ENCODE results near the gene TTF1.

TTF1 gene

GRCh38 chr9:132372177-132373095, 34.2 kb downstream of the TTF1 start:
- TF ChIP-seq PAX5 (IDR thresholded peaks at IDR 0.05; ENCODE audit: insufficient read depth, low read length, severe bottlenecking) (no peak), TAF1 (IDR thresholded peaks at IDR 0.05; ENCODE audit: low read depth, low read length) (no peak), POLR2A (IDR thresholded peaks at IDR 0.05; ENCODE audit: low read depth, low read length) (no peak), SPI1 (IDR thresholded peaks at IDR 0.05; ENCODE audit: low read depth, low read length) (no peak), POLR2AphosphoS5 (IDR thresholded peaks at IDR 0.05; ENCODE audit: low read depth, low read length) (no peak), POU2F2 (IDR thresholded peaks at IDR 0.05; ENCODE audit: low read depth, low read length) (no peak)
- FAIRE-seq = peak; percentile 76
- DNase-seq (ENCODE audit: insufficient read length, low spot score) = no peak

DNA sequence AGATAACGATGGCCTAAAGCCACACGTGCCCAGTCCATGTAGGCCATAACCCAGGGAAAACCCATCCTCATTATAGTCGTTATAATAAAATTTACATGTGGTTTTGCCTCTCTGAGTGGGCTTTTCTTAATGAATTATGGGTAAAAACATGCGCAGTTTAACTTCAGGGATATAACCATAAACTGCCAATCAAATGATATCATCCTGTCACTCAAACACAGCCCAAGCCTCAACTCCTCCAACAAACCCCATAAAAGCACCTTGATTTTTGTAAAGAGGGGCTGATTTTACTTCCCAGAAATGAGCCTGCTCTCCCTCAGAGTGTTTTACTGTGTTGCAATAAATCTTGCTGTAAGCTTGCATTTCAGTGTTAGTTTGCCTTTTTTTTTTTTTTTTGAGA, 36.0 kb downstream of the TTF1 start:
- TF ChIP-seq POLR2AphosphoS5 (IDR thresholded peaks at IDR 0.05; ENCODE audit: low read depth, low read length) = no peak
- TF ChIP-seq POLR2A (IDR thresholded peaks at IDR 0.05; ENCODE audit: low read depth, low read length) = no peak
- no peak for TF ChIP-seq POU2F2 (IDR thresholded peaks at IDR 0.05; ENCODE audit: low read depth, low read length)
- no peak for TF ChIP-seq SPI1 (IDR thresholded peaks at IDR 0.05; ENCODE audit: low read depth, low read length)
- no peak for TF ChIP-seq TAF1 (IDR thresholded peaks at IDR 0.05; ENCODE audit: low read depth, low read length)
- TF ChIP-seq PAX5 (IDR thresholded peaks at IDR 0.05; ENCODE audit: insufficient read depth, low read length, severe bottlenecking) = no peak
- DNase-seq (ENCODE audit: insufficient read length, low spot score) (no peak), FAIRE-seq (no peak)

- TF ChIP-seq SPI1 (IDR thresholded peaks at IDR 0.05; ENCODE audit: low read depth, low read length) (no peak), TAF1 (IDR thresholded peaks at IDR 0.05; ENCODE audit: low read depth, low read length) (no peak), POLR2A (IDR thresholded peaks at IDR 0.05; ENCODE audit: low read depth, low read length) (no peak), POLR2AphosphoS5 (IDR thresholded peaks at IDR 0.05; ENCODE audit: low read depth, low read length) (no peak), POU2F2 (IDR thresholded peaks at IDR 0.05; ENCODE audit: low read depth, low read length) (no peak), PAX5 (IDR thresholded peaks at IDR 0.05; ENCODE audit: insufficient read depth, low read length, severe bottlenecking) (no peak)
- DNase-seq (ENCODE audit: insufficient read length, low spot score) (no peak), FAIRE-seq (no peak)
These were observed 37.2 kb downstream of the TTF1 start for GRCh38 chr9:132369421-132369820.

DNA sequence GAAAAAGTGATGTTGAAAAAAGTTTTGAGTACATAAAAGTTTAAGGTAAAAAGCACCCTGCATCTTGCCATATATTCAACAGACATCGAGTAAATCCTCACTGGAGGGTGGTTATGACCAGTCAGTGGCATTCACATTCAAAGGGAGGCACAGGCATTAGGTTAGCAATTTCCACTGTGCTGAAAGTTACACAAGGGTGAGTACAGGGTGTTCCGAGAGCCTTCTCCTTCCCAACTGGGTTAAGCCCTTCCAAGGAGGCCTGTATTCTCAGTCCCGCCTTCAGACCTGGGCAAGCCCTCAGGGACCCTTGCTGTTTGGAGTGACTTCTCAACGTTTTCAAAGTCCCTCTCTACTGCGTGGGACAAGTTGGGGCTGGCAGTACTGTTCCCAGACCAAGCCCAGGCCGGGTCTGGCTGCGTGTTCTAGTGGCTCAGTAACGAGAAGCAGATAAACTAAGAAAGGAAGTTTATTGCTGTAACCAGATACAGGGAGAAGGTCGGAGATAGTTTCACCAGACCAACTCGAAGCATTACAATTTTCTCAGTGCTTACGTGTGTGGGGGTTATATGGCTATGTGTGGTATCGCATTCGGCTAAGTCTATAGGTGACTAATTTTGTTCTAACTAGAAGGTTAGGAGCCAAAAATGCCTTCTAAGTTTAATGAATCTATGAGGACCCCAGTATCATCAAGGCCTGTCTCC, 38.9 kb downstream of the TTF1 start:
- TF ChIP-seq PAX5 (IDR thresholded peaks at IDR 0.05; ENCODE audit: insufficient read depth, low read length, severe bottlenecking) (no peak), POU2F2 (IDR thresholded peaks at IDR 0.05; ENCODE audit: low read depth, low read length) (no peak), TAF1 (IDR thresholded peaks at IDR 0.05; ENCODE audit: low read depth, low read length) (no peak), POLR2A (IDR thresholded peaks at IDR 0.05; ENCODE audit: low read depth, low read length) (no peak), SPI1 (IDR thresholded peaks at IDR 0.05; ENCODE audit: low read depth, low read length) (no peak), POLR2AphosphoS5 (IDR thresholded peaks at IDR 0.05; ENCODE audit: low read depth, low read length) (no peak)
- DNase-seq (ENCODE audit: insufficient read length, low spot score) = no peak
- FAIRE-seq = no peak

DNA sequence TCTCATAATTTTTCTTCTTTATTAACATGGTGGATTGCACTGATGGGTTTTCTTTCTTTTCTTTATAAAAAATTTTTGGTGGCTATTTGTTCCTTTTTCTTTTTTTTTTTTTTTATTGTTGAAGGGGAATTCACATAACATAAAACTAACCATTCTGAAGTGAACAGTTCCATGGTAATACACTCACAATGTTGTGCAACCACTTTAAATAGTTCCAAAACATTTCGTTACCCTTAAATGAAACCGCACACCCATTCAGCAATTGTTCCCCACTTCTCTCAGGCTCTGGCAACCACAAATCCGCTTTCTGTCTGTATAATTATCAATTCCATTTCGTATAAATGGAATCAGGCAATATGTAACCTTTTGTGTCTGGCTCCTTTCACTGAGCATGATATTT, 40.2 kb downstream of the TTF1 start:
- no peak for FAIRE-seq
- TF ChIP-seq POLR2A (IDR thresholded peaks at IDR 0.05; ENCODE audit: low read depth, low read length) = no peak
- TF ChIP-seq POU2F2 (IDR thresholded peaks at IDR 0.05; ENCODE audit: low read depth, low read length) = no peak
- TF ChIP-seq POLR2AphosphoS5 (IDR thresholded peaks at IDR 0.05; ENCODE audit: low read depth, low read length) = no peak
- TF ChIP-seq SPI1 (IDR thresholded peaks at IDR 0.05; ENCODE audit: low read depth, low read length) = no peak
- no peak for TF ChIP-seq PAX5 (IDR thresholded peaks at IDR 0.05; ENCODE audit: insufficient read depth, low read length, severe bottlenecking)
- no peak for TF ChIP-seq TAF1 (IDR thresholded peaks at IDR 0.05; ENCODE audit: low read depth, low read length)
- no peak for DNase-seq (ENCODE audit: insufficient read length, low spot score)

GRCh38 chr9:132365986-132366385, 40.7 kb downstream of the TTF1 start:
- no peak for FAIRE-seq
- no peak for TF ChIP-seq SPI1 (IDR thresholded peaks at IDR 0.05; ENCODE audit: low read depth, low read length)
- no peak for TF ChIP-seq POLR2AphosphoS5 (IDR thresholded peaks at IDR 0.05; ENCODE audit: low read depth, low read length)
- no peak for TF ChIP-seq POU2F2 (IDR thresholded peaks at IDR 0.05; ENCODE audit: low read depth, low read length)
- TF ChIP-seq PAX5 (IDR thresholded peaks at IDR 0.05; ENCODE audit: insufficient read depth, low read length, severe bottlenecking) = no peak
- TF ChIP-seq TAF1 (IDR thresholded peaks at IDR 0.05; ENCODE audit: low read depth, low read length) = no peak
- no peak for TF ChIP-seq POLR2A (IDR thresholded peaks at IDR 0.05; ENCODE audit: low read depth, low read length)
- DNase-seq (ENCODE audit: insufficient read length, low spot score) = no peak

DNA sequence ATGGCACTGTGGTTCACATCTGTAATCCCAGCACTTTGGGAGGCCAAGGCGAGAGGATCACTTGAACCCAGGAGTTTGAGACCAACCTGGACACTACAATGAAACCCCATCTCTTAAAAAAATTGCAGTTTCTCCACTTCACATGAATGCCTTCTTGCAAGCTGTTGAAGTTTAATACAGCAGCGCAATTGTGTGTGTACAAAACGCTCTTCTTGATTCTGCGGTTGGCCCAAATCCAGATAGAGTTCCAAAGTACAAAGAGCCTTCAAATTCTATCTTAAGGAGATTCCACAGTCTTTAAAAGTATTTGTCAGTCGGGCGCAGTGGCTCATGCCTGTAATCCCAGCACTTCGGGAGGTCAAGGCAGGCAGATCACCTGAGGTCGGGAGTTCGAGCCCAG, 42.6 kb downstream of the TTF1 start:
- DNase-seq (ENCODE audit: insufficient read length, low spot score) (no peak), FAIRE-seq (no peak)
- no peak for TF ChIP-seq TAF1 (IDR thresholded peaks at IDR 0.05; ENCODE audit: low read depth, low read length)

GRCh38 chr9:132357764-132358163, 48.9 kb downstream of the TTF1 start:
- FAIRE-seq (no peak), DNase-seq (ENCODE audit: insufficient read length, low spot score) (no peak)
- TF ChIP-seq POLR2AphosphoS5 (IDR thresholded peaks at IDR 0.05; ENCODE audit: low read depth, low read length) (no peak), POU2F2 (IDR thresholded peaks at IDR 0.05; ENCODE audit: low read depth, low read length) (no peak), PAX5 (IDR thresholded peaks at IDR 0.05; ENCODE audit: insufficient read depth, low read length, severe bottlenecking) (no peak), TAF1 (IDR thresholded peaks at IDR 0.05; ENCODE audit: low read depth, low read length) (no peak), SPI1 (IDR thresholded peaks at IDR 0.05; ENCODE audit: low read depth, low read length) (no peak), POLR2A (IDR thresholded peaks at IDR 0.05; ENCODE audit: low read depth, low read length) (no peak)

- DNase-seq (ENCODE audit: insufficient read length, low spot score) = no peak
- no peak for TF ChIP-seq TAF1 (IDR thresholded peaks at IDR 0.05; ENCODE audit: low read depth, low read length)
- 0 out of 2 replicates have a peak, but pooled peaks have one; percentile 37 for TF ChIP-seq POU2F2 (IDR thresholded peaks at IDR 0.05; ENCODE audit: low read depth, low read length)
- FAIRE-seq = no peak
These were observed 50.2 kb downstream of the TTF1 start for GRCh38 chr9:132356324-132356924.
